ENCODE measurements around the gene SELENON.

Gene SELENON

GRCh38 chr1:25847929-25848328, 47.9 kb downstream of the SELENON start:
- H3K4me1 ChIP-seq (ENCODE audit: insufficient read depth, low read length): no peaks in the 10 kb centered on the region
- no peaks in the 10 kb centered on the region for H3K9me3 ChIP-seq (ENCODE audit: insufficient read depth, low read depth, low read length)
- H3K27me3 ChIP-seq (ENCODE audit: insufficient read depth, low read length): no peaks in the 10 kb centered on the region

GRCh38 chr1:25848531-25848930, 48.5 kb downstream of the SELENON start:
- H3K4me3 ChIP-seq (ENCODE audit: low read length): no peak overlapping the region
- no peak overlapping the region for H3K9ac ChIP-seq (ENCODE audit: low read depth, low read length)
- H3K9me3 ChIP-seq (ENCODE audit: insufficient read depth, low read depth, low read length): no peaks in the 10 kb centered on the region
- no peak overlapping the region for H3K27ac ChIP-seq (ENCODE audit: low read length)
- H3K4me1 ChIP-seq (ENCODE audit: insufficient read depth, low read length): no peaks in the 10 kb centered on the region
- no peaks in the 10 kb centered on the region for H3K27me3 ChIP-seq (ENCODE audit: insufficient read depth, low read length)
- no peaks in the 10 kb centered on the region for H3K36me3 ChIP-seq (ENCODE audit: insufficient read depth, low read depth, low read length)

More at GRCh38 chr1:25847929-25848328, 47.9 kb downstream of the SELENON start:
- H3K9ac ChIP-seq (ENCODE audit: low read depth, low read length): no peak overlapping the region
- H3K27ac ChIP-seq (ENCODE audit: low read length): no peak overlapping the region
- H3K4me3 ChIP-seq (ENCODE audit: low read length): no peak overlapping the region
- H3K36me3 ChIP-seq (ENCODE audit: insufficient read depth, low read depth, low read length): no peaks in the 10 kb centered on the region

GRCh38 chr1:25854554-25854953, 54.6 kb downstream of the SELENON start:
- Histone ChIP-seq H3K4me1 (ENCODE audit: insufficient read depth, low read length) (no peaks in the 10 kb centered on the region), H3K27me3 (ENCODE audit: insufficient read depth, low read length) (no peaks in the 10 kb centered on the region), H3K27ac (ENCODE audit: low read length) (no peak overlapping the region), H3K9me3 (ENCODE audit: insufficient read depth, low read depth, low read length) (no peaks in the 10 kb centered on the region), H3K9ac (ENCODE audit: low read depth, low read length) (no peak overlapping the region), H3K4me3 (ENCODE audit: low read length) (no peak overlapping the region), H3K36me3 (ENCODE audit: insufficient read depth, low read depth, low read length) (no peaks in the 10 kb centered on the region)

- no peak overlapping the region for H3K9ac ChIP-seq (ENCODE audit: low read depth, low read length)
- no peak overlapping the region for H3K27ac ChIP-seq (ENCODE audit: low read length)
- H3K36me3 ChIP-seq (ENCODE audit: insufficient read depth, low read depth, low read length): no peaks in the 10 kb centered on the region
- no peaks in the 10 kb centered on the region for H3K9me3 ChIP-seq (ENCODE audit: insufficient read depth, low read depth, low read length)
- H3K4me1 ChIP-seq (ENCODE audit: insufficient read depth, low read length): no peaks in the 10 kb centered on the region
- H3K4me3 ChIP-seq (ENCODE audit: low read length): no peak overlapping the region
- H3K27me3 ChIP-seq (ENCODE audit: insufficient read depth, low read length): no peaks in the 10 kb centered on the region
These were observed 56.9 kb downstream of the SELENON start for GRCh38 chr1:25856856-25857255.

- H3K9me3 ChIP-seq (ENCODE audit: insufficient read depth, low read depth, low read length): no peaks in the 10 kb centered on the region
- H3K27me3 ChIP-seq (ENCODE audit: insufficient read depth, low read length): no peaks in the 10 kb centered on the region
- H3K4me3 ChIP-seq (ENCODE audit: low read length): peak overlapping the region; percentile 91
- H3K27ac ChIP-seq (ENCODE audit: low read length): no peak overlapping the region
- H3K4me1 ChIP-seq (ENCODE audit: insufficient read depth, low read length): no peaks in the 10 kb centered on the region
- H3K9ac ChIP-seq (ENCODE audit: low read depth, low read length): peak overlapping the region; percentile 95
- no peaks in the 10 kb centered on the region for H3K36me3 ChIP-seq (ENCODE audit: insufficient read depth, low read depth, low read length)
These were observed 58.5 kb downstream of the SELENON start for GRCh38 chr1:25858494-25858893.

- no peaks in the 10 kb centered on the region for H3K9me3 ChIP-seq (ENCODE audit: insufficient read depth, low read depth, low read length)
- H3K4me1 ChIP-seq (ENCODE audit: insufficient read depth, low read length): no peaks in the 10 kb centered on the region
- H3K4me3 ChIP-seq (ENCODE audit: low read length): peak within 1 kb of the TSS; percentile 91
- H3K36me3 ChIP-seq (ENCODE audit: insufficient read depth, low read depth, low read length): no peaks in the 10 kb centered on the region
- peak within 1 kb of the TSS; percentile 95 for H3K9ac ChIP-seq (ENCODE audit: low read depth, low read length)
- H3K27ac ChIP-seq (ENCODE audit: low read length): peak within 1 kb of the TSS; percentile 31
- H3K27me3 ChIP-seq (ENCODE audit: insufficient read depth, low read length): no peaks in the 10 kb centered on the region
These were observed 59.2 kb downstream of the SELENON start, which contains the start of gene AUNIP for GRCh38 chr1:25858906-25859789. Gene AUNIP (minus strand): TSS chr1:25859457. CDS start chr1:25859357, 100 bp downstream.

- no peak overlapping the region for H3K27ac ChIP-seq (ENCODE audit: low read length)
These were observed 61.6 kb downstream of the SELENON start for GRCh38 chr1:25861316-25862286.

GRCh38 chr1:25862785-25863485, 62.9 kb downstream of the SELENON start:
- no peak overlapping the region for H3K9ac ChIP-seq (ENCODE audit: low read depth, low read length)
- peaks cover 8% of the 10 kb centered on the region; the same call in 1 of the 2 replicates for H3K4me1 ChIP-seq (ENCODE audit: insufficient read depth, low read length)
- H3K4me3 ChIP-seq (ENCODE audit: low read length): no peak overlapping the region

More at GRCh38 chr1:25861316-25862286, 61.6 kb downstream of the SELENON start:
- H3K27me3 ChIP-seq (ENCODE audit: insufficient read depth, low read length): no peaks in the 10 kb centered on the region
- no peak overlapping the region for H3K4me3 ChIP-seq (ENCODE audit: low read length)
- H3K9ac ChIP-seq (ENCODE audit: low read depth, low read length): no peak overlapping the region
- H3K9me3 ChIP-seq (ENCODE audit: insufficient read depth, low read depth, low read length): no peaks in the 10 kb centered on the region
- no peaks in the 10 kb centered on the region for H3K36me3 ChIP-seq (ENCODE audit: insufficient read depth, low read depth, low read length)
- H3K4me1 ChIP-seq (ENCODE audit: insufficient read depth, low read length): no peaks in the 10 kb centered on the region

GRCh38 chr1:25863486-25864262, 63.7 kb downstream of the SELENON start:
- Histone ChIP-seq H3K9ac (ENCODE audit: low read depth, low read length) (no peak overlapping the region), H3K9me3 (ENCODE audit: insufficient read depth, low read depth, low read length) (no peaks in the 10 kb centered on the region), H3K4me3 (ENCODE audit: low read length) (no peak overlapping the region), H3K27ac (ENCODE audit: low read length) (no peak overlapping the region), H3K27me3 (ENCODE audit: insufficient read depth, low read length) (no peaks in the 10 kb centered on the region), H3K4me1 (ENCODE audit: insufficient read depth, low read length) (peaks cover 10% of the 10 kb centered on the region; the same call in 1 of the 2 replicates), H3K36me3 (ENCODE audit: insufficient read depth, low read depth, low read length) (no peaks in the 10 kb centered on the region)

More at GRCh38 chr1:25862785-25863485, 62.9 kb downstream of the SELENON start:
- Histone ChIP-seq H3K27ac (ENCODE audit: low read length) (no peak overlapping the region), H3K27me3 (ENCODE audit: insufficient read depth, low read length) (no peaks in the 10 kb centered on the region), H3K36me3 (ENCODE audit: insufficient read depth, low read depth, low read length) (no peaks in the 10 kb centered on the region), H3K9me3 (ENCODE audit: insufficient read depth, low read depth, low read length) (no peaks in the 10 kb centered on the region)

- H3K9ac ChIP-seq (ENCODE audit: low read depth, low read length): no peak overlapping the region
- no peak overlapping the region for H3K4me3 ChIP-seq (ENCODE audit: low read length)
- H3K27ac ChIP-seq (ENCODE audit: low read length): no peak overlapping the region
- no peaks in the 10 kb centered on the region for H3K9me3 ChIP-seq (ENCODE audit: insufficient read depth, low read depth, low read length)
- H3K4me1 ChIP-seq (ENCODE audit: insufficient read depth, low read length): peaks cover 10% of the 10 kb centered on the region; the same call in 1 of the 2 replicates
- H3K36me3 ChIP-seq (ENCODE audit: insufficient read depth, low read depth, low read length): no peaks in the 10 kb centered on the region
- H3K27me3 ChIP-seq (ENCODE audit: insufficient read depth, low read length): no peaks in the 10 kb centered on the region
These were observed 64.4 kb downstream of the SELENON start for GRCh38 chr1:25864434-25864833.
